GM12873 (cell line): ENCODE data around the gene ASCL4.

Source experiments
- CTCF ChIP-seq: IDR thresholded peaks from 2 replicates; pipeline ENCODE4 v1.5.1; 2012; ENCODE audit warnings: low read depth, mild to moderate bottlenecking, moderate library complexity, low read length, control low read depth; ENCODE audit not compliant: insufficient read depth; ENCODE audit errors: missing control alignments

Gene ASCL4

GRCh38 chr12:107764626-107765025, 9.9 kb upstream of the ASCL4 start:
- no peak for TF ChIP-seq CTCF

- no peak for TF ChIP-seq CTCF
Observed at GRCh38 chr12:107765316-107765715, 9.2 kb upstream of the ASCL4 start.

- no peak for TF ChIP-seq CTCF
Observed at GRCh38 chr12:107767466-107767865, 7.0 kb upstream of the ASCL4 start.

GRCh38 chr12:107775093-107775721, 703 bp downstream of the ASCL4 start:
- peak; percentile 7 for TF ChIP-seq CTCF

GRCh38 chr12:107776171-107776570, 1.7 kb downstream of the ASCL4 start:
- TF ChIP-seq CTCF = no peak

- no peak for TF ChIP-seq CTCF
Observed at GRCh38 chr12:107778383-107779025, 4.0 kb downstream of the ASCL4 start.

GRCh38 chr12:107779077-107779831, 4.8 kb downstream of the ASCL4 start:
- no peak for TF ChIP-seq CTCF
